NCI-H2029 treated with DMSO at 0.1 percent for 48 hours (cell line): ENCODE measurements around the gene AK8.
A peak's percentile ranks its signal among the peaks of the same experiment; 100 is the strongest.

Source experiments
- DNase-seq: peaks from one replicate; lab custom pipeline; 2025; lab: John Stamatoyannopoulos, UW

The AK8 gene

GRCh38 chr9:132877824-132878694 is at the start of gene AK8:
TSS of gene AK8 (minus strand) at chr9:132878284. CDS start at chr9:132878255, 29 bp downstream.
- DNase-seq = no peak

- no peak for DNase-seq
These were observed 49.6 kb upstream of the AK8 start for GRCh38 chr9:132927704-132928103.

GRCh38 chr9:132923346-132923902 is 45.3 kb upstream of the AK8 start:
- no peak for DNase-seq

GRCh38 chr9:132919614-132920268 is 41.7 kb upstream of the AK8 start:
- no peak for DNase-seq

GRCh38 chr9:132914924-132915323 is 36.8 kb upstream of the AK8 start:
- no peak for DNase-seq

GRCh38 chr9:132912131-132912530 is 34.0 kb upstream of the AK8 start:
- no peak for DNase-seq

- no peak for DNase-seq
These were observed 32.3 kb upstream of the AK8 start for GRCh38 chr9:132910376-132910775.

GRCh38 chr9:132909311-132909710 is 31.2 kb upstream of the AK8 start:
- DNase-seq = no peak

- no peak for DNase-seq
These were observed 30.6 kb upstream of the AK8 start for GRCh38 chr9:132908635-132909034.

- no peak for DNase-seq
These were observed 27.6 kb upstream of the AK8 start for GRCh38 chr9:132905726-132906125.

GRCh38 chr9:132903574-132904492 is 25.7 kb upstream of the AK8 start:
- DNase-seq = no peak

- peak; percentile 40 for DNase-seq
These were observed 24.1 kb upstream of the AK8 start for GRCh38 chr9:132901858-132902831.

- DNase-seq = no peak
These were observed 20.0 kb upstream of the AK8 start for GRCh38 chr9:132898051-132898450.

- no peak for DNase-seq
These were observed 18.8 kb upstream of the AK8 start for GRCh38 chr9:132896906-132897305.

- no peak for DNase-seq
These were observed 18.2 kb upstream of the AK8 start for GRCh38 chr9:132896264-132896663.

- peak; percentile 74 for DNase-seq
These were observed 17.1 kb upstream of the AK8 start for GRCh38 chr9:132894862-132895835.

GRCh38 chr9:132894346-132894745 is 16.3 kb upstream of the AK8 start:
- no peak for DNase-seq

- no peak for DNase-seq
These were observed 14.3 kb upstream of the AK8 start for GRCh38 chr9:132892400-132892799.

GRCh38 chr9:132888151-132888550 is 10.1 kb upstream of the AK8 start:
- DNase-seq = no peak
